AG04450 (cell line): ENCODE measurements around the gene EPC1. TPM values are rescaled to one million over a fixed set of nuclear protein-coding genes. Genes with fewer than 3 reads are reported as not detected.

Experiments used
- CTCF ChIA-PET: fragments of 300-600, 350-600 bp; formaldehyde crosslinking; extraction: SDS; loops from one replicate; lab custom pipeline; 2022; ENCODE audit warnings: antibody characterized with exemption, inconsistent platforms; lab: Charles Lee
- POLR2A ChIA-PET: fragments of 350-600 bp; formaldehyde crosslinking; extraction: SDS; loops from one replicate; lab custom pipeline; 2021; ENCODE audit warnings: antibody characterized with exemption, inconsistent platforms; lab: Yijun Ruan, JAX
- DNase-seq: peaks from one replicate; pipeline ENCODE4 v3.0.0-alpha.2; 2011; ENCODE audit warnings: low read depth, low spot score
- H3K27ac ChIP-seq: one replicate; pipeline ENCODE4 v1.5.1; 2012; ENCODE audit warnings: low read depth, low read length, control low read depth
- H3K27me3 ChIP-seq: one replicate; pipeline ENCODE4 v1.6.0; 2012; ENCODE audit warnings: low read length; ENCODE audit not compliant: control insufficient read depth, insufficient read depth
- H3K4me3 ChIP-seq: 2 replicates; pipeline ENCODE4 v1.5.1; 2011; ENCODE audit warnings: mild to moderate bottlenecking, low read depth, low read length, control low read depth
- H3K9me3 ChIP-seq: 2 replicates; pipeline ENCODE4 v1.5.1; 2012; ENCODE audit warnings: low read length; ENCODE audit not compliant: control insufficient read depth, insufficient read depth
- polyA plus RNA-seq: library from polyadenylated mRNA; depleted of rRNA; stranded (reverse); fragments of >200 nt; gene quantifications from 2 replicates; pipeline ENCODE4 v1.2.3, GENCODE V29; 2011
- TF ChIP-seq, protein P1 (sequence below): IDR thresholded peaks from 2 replicates; pipeline ENCODE4 v1.5.1; 2011; ENCODE audit warnings: low read depth, low read length, control low read depth, inconsistent platforms

The EPC1 gene
- polyA plus RNA-seq, 1 experiment, result 34.1 TPM

DNA sequence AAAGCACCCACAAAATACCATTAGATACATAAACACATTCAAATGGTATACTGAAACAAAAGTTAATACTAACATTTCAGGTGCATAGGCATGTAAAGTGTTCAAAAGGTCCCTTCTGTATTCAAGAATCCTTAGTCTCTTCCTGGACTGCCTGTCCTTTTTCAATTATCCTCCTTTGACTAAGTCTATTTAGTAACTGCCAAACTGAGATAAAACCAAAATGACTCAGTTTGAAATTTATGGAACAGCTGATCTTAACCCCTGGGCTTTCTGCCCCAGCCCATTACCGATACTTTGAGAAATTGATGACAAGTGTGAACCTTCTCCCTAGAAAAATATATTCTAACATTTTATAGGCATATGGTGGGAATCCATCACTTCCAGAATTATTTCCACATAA, 5.4 kb downstream of the EPC1 start:
- Histone ChIP-seq H3K27ac (no peak overlapping the region), H3K9me3 (no peaks in the 10 kb centered on the region; the same call in 1 of the 2 replicates), H3K27me3 (no peaks in the 10 kb centered on the region), H3K4me3 (no peak overlapping the region)
- ChIA-PET CTCF (no interaction called here), POLR2A (no interaction called here)
- DNase-seq, result no peak
- TF ChIP-seq, protein P1, sequence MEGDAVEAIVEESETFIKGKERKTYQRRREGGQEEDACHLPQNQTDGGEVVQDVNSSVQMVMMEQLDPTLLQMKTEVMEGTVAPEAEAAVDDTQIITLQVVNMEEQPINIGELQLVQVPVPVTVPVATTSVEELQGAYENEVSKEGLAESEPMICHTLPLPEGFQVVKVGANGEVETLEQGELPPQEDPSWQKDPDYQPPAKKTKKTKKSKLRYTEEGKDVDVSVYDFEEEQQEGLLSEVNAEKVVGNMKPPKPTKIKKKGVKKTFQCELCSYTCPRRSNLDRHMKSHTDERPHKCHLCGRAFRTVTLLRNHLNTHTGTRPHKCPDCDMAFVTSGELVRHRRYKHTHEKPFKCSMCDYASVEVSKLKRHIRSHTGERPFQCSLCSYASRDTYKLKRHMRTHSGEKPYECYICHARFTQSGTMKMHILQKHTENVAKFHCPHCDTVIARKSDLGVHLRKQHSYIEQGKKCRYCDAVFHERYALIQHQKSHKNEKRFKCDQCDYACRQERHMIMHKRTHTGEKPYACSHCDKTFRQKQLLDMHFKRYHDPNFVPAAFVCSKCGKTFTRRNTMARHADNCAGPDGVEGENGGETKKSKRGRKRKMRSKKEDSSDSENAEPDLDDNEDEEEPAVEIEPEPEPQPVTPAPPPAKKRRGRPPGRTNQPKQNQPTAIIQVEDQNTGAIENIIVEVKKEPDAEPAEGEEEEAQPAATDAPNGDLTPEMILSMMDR, result no peak

DNA sequence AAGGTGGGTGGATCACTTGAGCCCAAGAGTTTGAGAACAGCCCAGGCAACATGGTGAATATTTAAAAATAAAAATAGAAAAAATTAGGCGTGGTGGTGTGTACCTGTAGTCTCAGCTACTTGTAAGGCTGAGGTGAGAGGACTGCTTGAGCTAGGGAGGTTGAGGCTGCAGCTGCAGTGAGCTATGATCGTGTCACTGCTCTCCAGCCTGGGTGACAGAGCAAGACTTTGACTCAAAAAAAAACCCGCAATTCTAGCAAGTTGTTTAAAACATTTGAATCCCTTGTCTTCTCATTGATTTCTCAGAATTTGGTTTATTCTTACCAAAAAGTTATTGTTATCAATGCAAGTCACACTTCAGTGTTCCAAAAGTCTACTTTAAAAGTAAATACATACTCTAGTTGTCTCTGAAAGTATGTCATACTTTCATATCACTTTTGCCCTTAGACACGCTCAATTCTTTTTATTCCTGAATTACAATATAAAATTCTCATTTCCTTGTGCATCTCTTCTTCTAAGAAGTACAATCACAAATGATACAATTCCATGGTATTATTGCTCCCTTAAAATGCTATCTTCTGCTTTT, 6.3 kb downstream of the EPC1 start:
- DNase-seq, result no peak
- ChIA-PET CTCF (interaction anchor here (1.5 kb wide), 1 partner anchor 84 kb away, joined by 3 read pairs; no protein-coding TSS in a partner anchor), POLR2A (no interaction called here)
- TF ChIP-seq, protein P1, result no peak
- H3K9me3 ChIP-seq, result no peaks in the 10 kb centered on the region
- H3K27me3 ChIP-seq, result no peaks in the 10 kb centered on the region
- no peak overlapping the region for H3K4me3 ChIP-seq
- no peak overlapping the region for H3K27ac ChIP-seq

DNA sequence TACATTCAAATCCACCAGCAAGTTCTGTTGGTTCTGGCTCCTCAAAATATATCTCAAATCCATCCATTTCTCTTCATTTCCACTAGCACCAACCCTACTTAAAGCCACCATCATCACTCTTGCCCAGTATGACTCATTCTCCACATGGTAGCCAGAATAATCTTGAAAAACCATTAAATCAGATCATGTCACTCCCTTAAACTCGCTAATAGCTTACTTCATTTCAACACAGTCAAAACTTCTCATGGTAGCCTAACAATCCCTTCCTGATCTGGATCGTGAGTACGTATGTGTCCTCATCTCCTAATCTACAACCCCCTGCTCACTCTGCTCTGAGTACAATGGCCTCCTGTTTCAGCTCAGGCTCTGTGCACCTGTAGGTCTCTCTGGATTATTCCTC, 8.7 kb downstream of the EPC1 start:
- DNase-seq, result no peak
- ChIA-PET CTCF (interaction anchor here (5.4 kb wide), 1 partner anchor 7 kb away, joined by 38 read pairs; no protein-coding TSS in a partner anchor), POLR2A (no interaction called here)
- Histone ChIP-seq H3K27me3 (no peaks in the 10 kb centered on the region), H3K27ac (no peak overlapping the region), H3K4me3 (no peak overlapping the region), H3K9me3 (no peaks in the 10 kb centered on the region)
- TF ChIP-seq, protein P1, result no peak

DNA sequence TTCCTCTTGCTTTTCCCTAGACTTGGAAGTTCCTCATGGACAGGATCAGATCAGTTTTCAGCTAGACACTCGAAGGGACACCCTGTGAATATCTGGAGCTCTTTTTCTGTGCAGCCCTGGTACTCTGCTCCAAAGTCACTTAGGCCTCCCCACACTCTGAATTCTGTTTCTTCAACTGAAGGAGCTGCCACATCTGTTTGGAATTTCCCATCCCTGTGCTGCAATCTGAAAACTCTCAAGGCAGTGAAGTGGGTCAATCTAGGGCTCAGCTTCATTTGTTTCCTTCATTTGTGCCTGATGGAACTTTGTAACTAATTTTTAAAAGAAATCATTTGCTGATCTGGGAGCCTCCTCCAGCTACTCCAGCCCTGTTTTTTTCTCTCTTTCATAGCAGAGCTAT, 9.6 kb downstream of the EPC1 start:
- DNase-seq, result no peak
- TF ChIP-seq, protein P1, result no peak
- Histone ChIP-seq H3K9me3 (no peaks in the 10 kb centered on the region), H3K27ac (no peak overlapping the region), H3K4me3 (no peak overlapping the region), H3K27me3 (no peaks in the 10 kb centered on the region)
- ChIA-PET POLR2A (no interaction called here), CTCF (interaction anchor here (0.5 to 5.4 kb wide), 4 partner anchors 8 to 81 kb away, joined by 3 to 38 read pairs (median 5); no protein-coding TSS in a partner anchor)

DNA sequence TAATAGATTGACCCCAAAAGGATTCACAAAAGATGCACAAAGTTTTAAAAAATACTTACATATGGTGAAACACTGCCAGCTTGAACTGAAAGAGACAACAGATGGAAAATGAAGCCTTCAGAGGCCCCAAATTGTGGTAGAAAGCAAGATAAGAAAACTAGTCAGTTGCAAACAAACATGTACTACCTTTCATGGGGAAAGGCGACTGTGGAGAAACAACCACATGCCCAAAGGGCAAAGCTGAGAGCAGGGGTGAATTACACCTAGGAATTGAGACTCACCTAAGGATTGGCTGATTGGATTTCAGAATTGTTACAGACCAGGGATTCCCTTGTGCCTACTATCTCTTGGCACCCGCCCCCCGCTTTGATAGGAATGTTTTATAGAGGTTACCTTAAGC, 13.1 kb downstream of the EPC1 start:
- H3K27ac ChIP-seq, result no peak overlapping the region
- H3K9me3 ChIP-seq, result no peaks in the 10 kb centered on the region
- H3K27me3 ChIP-seq, result no peaks in the 10 kb centered on the region
- POLR2A ChIA-PET, result no interaction called here
- CTCF ChIA-PET, result interaction anchor here (5.4 kb wide), 1 partner anchor 12 kb away, joined by 38 read pairs; no protein-coding TSS in a partner anchor
- DNase-seq, result no peak
- TF ChIP-seq, protein P1, result no peak
- no peak overlapping the region for H3K4me3 ChIP-seq
